Glutamatergic neuron (in vitro differentiated cells): ENCODE data around the gene HSPA1A. TPM values are rescaled to one million over a fixed set of nuclear protein-coding genes. Genes with fewer than 3 reads are reported as not detected.
"Not testable (repeated sequence)": the region's sequence is repeated elsewhere in the genome, so short reads cannot be mapped to it uniquely, and the experiment has no call there.

Source experiments
- DNase-seq: peaks from one replicate; pipeline ENCODE4 v3.0.0; 2022
- H3K27ac Mint-ChIP-seq: one replicate; pipeline ENCODE4 v1.8.0; 2020; ENCODE audit warnings: mild to moderate bottlenecking, mixed read lengths, inconsistent platforms; ENCODE audit not compliant: unreplicated experiment
- H3K27me3 Mint-ChIP-seq: one replicate; pipeline ENCODE4 v1.8.0; 2020; ENCODE audit warnings: mild to moderate bottlenecking, moderate library complexity, mixed read lengths, inconsistent platforms; ENCODE audit not compliant: unreplicated experiment
- H3K36me3 Mint-ChIP-seq: one replicate; pipeline ENCODE4 v1.8.0; 2020; ENCODE audit warnings: mild to moderate bottlenecking, mixed read lengths, inconsistent platforms; ENCODE audit not compliant: unreplicated experiment
- H3K4me1 Mint-ChIP-seq: one replicate; pipeline ENCODE4 v1.8.0; 2020; ENCODE audit warnings: mild to moderate bottlenecking, low read depth, mixed read lengths, inconsistent platforms; ENCODE audit not compliant: unreplicated experiment
- H3K4me3 Mint-ChIP-seq: one replicate; pipeline ENCODE4 v1.8.0; 2020; ENCODE audit warnings: mild to moderate bottlenecking, mixed read lengths, inconsistent platforms; ENCODE audit not compliant: unreplicated experiment
- H3K9me3 Mint-ChIP-seq: one replicate; pipeline ENCODE4 v1.8.0; 2020; ENCODE audit warnings: mild to moderate bottlenecking, moderate library complexity, mixed read lengths, inconsistent platforms; ENCODE audit not compliant: unreplicated experiment
- total RNA-seq: library from RNA; stranded (reverse); fragmentation: NEBNext Ultra II Directional; extraction: Animal tissue kit (Norgen Biotek cat#: 25700); gene quantifications from one replicate; pipeline ENCODE4 v1.2.1, GENCODE V29; 2021; ENCODE audit not compliant: unreplicated experiment
- TF ChIP-seq, protein P1 (sequence below): fragments of 200-600 bp; sonication (generic); IDR thresholded peaks from one replicate; pipeline ENCODE4 v1.5.0; 2021; ENCODE audit not compliant: partially characterized antibody, unreplicated experiment

Gene HSPA1A
- total RNA-seq, 1 donor from 2014 or later: 54.3 TPM

DNA sequence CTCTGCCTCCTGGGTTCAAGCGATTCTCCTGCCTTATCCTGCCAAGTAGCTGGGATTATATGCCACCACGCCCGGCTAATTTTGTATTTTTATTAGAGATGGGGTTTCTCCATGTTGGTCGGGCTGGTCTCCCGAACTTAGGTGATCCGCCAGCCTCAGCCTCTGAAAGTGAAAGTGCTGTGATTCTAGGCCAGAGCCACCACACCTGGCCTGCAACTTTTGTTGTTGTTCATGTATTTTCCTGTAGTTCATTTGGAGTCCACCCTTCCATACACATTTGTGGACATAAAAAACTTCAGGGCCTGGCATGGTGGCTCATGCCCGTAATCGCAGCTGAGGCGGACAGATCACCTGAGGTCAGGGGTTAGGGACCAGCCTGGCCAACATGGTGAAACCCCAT lies 26.7 kb downstream of the HSPA1A start:
- no peaks in the 10 kb centered on the region for H3K36me3 Mint-ChIP-seq
- TF ChIP-seq, protein P1, sequence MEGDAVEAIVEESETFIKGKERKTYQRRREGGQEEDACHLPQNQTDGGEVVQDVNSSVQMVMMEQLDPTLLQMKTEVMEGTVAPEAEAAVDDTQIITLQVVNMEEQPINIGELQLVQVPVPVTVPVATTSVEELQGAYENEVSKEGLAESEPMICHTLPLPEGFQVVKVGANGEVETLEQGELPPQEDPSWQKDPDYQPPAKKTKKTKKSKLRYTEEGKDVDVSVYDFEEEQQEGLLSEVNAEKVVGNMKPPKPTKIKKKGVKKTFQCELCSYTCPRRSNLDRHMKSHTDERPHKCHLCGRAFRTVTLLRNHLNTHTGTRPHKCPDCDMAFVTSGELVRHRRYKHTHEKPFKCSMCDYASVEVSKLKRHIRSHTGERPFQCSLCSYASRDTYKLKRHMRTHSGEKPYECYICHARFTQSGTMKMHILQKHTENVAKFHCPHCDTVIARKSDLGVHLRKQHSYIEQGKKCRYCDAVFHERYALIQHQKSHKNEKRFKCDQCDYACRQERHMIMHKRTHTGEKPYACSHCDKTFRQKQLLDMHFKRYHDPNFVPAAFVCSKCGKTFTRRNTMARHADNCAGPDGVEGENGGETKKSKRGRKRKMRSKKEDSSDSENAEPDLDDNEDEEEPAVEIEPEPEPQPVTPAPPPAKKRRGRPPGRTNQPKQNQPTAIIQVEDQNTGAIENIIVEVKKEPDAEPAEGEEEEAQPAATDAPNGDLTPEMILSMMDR: no peak
- H3K4me3 Mint-ChIP-seq: no peak overlapping the region

DNA sequence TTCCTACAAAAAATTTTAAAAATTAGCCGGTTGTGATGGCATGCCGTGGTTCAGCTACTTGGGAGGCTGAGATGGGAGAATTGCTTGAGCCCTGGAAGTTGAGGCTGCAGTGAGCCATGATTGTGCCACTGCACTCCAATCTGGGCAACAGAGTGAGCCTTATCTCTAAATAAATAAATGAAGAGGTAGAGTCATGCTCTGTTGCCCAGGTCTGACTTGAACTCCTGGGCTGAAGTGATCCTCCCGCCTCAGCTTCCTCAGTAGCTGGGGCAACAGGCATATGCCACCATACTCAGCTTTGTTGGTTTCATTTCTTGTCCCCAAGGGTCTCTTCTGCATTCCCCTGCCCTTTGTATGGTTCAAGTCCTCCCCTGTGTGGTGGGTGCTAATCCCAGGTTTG lies 29.2 kb downstream of the HSPA1A start:
- H3K27ac Mint-ChIP-seq: no peak overlapping the region
- H3K27me3 Mint-ChIP-seq: peaks cover 5% of the 10 kb centered on the region
- TF ChIP-seq, protein P1: no peak
- peaks cover 2% of the 10 kb centered on the region for H3K9me3 Mint-ChIP-seq
- H3K36me3 Mint-ChIP-seq: no peaks in the 10 kb centered on the region
- no peak for DNase-seq
- H3K4me3 Mint-ChIP-seq: no peak overlapping the region
- no peaks in the 10 kb centered on the region for H3K4me1 Mint-ChIP-seq

More for the DNA sequence above, 26.7 kb downstream of the HSPA1A start:
- DNase-seq: no peak
- H3K4me1 Mint-ChIP-seq: peaks cover 5% of the 10 kb centered on the region
- H3K27ac Mint-ChIP-seq: no peak overlapping the region
- H3K27me3 Mint-ChIP-seq: peaks cover 5% of the 10 kb centered on the region
- peaks cover 2% of the 10 kb centered on the region for H3K9me3 Mint-ChIP-seq

DNA sequence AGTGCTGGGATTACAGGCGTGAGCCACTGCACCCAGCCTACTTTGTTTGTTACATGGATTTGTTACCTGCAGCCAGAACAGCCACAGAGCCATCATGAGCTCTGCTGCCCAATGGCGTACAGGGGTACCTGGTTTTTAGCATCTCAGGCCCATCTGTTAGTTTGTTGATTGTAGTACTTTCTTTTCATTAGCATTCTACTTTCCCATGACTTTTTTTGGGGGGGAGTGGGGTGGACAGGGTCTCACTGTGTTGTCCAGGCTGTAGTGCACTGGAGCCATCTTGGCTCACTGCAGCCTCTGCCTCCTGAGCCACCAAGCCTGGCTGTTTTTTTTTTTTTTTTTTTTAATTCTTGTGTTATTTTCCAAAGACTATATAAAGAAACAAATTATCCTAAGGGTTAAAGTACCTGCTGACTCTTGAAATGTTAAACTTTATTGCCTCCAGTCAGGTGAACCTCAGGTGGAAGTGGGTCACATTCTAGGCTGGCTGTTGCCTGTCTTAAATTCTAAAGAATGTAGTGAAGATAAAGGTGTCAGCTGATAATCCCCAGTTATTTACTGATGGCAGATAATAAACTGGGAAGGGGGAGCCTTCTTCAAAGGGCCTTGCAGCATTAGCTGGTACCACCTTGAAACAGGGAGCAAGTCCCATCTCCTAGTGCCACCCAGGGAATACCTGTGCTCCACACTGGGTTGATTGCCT lies 32.1 kb downstream of the HSPA1A start:
- TF ChIP-seq, protein P1: no peak
- H3K27ac Mint-ChIP-seq: no peak overlapping the region
- H3K4me1 Mint-ChIP-seq: no peaks in the 10 kb centered on the region
- no peaks in the 10 kb centered on the region for H3K9me3 Mint-ChIP-seq
- no peaks in the 10 kb centered on the region for H3K36me3 Mint-ChIP-seq
- H3K4me3 Mint-ChIP-seq: no peak overlapping the region
- no peak for DNase-seq
- peaks cover 4% of the 10 kb centered on the region for H3K27me3 Mint-ChIP-seq

DNA sequence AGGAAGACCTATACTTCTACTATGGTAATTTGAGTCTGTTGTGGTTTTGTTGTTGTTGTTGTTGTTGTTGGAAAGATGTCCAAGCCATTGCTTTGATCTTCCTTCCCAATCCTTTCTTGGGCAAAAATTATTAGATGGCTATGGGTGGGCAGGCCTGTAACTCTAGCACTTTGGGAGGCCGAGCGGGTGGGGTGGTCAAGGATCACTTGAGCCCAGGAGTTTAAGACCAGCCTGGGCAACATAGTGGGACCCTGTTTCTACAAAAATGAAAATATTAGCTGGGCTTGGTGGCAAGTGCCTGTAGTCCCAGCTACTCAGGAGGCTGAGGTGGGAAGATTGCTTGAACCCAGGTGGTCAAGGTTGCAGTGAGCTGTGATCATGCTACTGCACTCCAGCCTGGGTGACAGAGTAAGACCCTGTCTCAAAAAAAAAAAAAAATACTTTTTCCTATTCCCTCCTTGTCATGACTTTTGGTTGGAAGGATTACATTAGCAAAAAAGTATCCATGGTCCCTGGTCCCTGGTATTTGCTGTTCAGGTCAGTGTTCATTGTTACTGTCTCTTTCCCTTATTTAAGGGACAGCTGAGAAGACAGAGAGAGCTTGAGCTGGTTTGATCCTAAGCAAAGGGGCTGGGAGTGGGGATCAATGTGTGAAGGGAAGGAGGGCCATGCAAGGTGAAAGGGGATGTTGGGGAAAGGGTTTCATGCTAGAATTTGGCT lies 35.6 kb downstream of the HSPA1A start:
- H3K4me1 Mint-ChIP-seq: no peaks in the 10 kb centered on the region
- no peak overlapping the region for H3K27ac Mint-ChIP-seq
- H3K4me3 Mint-ChIP-seq: no peak overlapping the region
- TF ChIP-seq, protein P1: no peak
- H3K27me3 Mint-ChIP-seq: peaks cover 4% of the 10 kb centered on the region
- peaks cover 5% of the 10 kb centered on the region for H3K36me3 Mint-ChIP-seq
- H3K9me3 Mint-ChIP-seq: no peaks in the 10 kb centered on the region
- no peak for DNase-seq

DNA sequence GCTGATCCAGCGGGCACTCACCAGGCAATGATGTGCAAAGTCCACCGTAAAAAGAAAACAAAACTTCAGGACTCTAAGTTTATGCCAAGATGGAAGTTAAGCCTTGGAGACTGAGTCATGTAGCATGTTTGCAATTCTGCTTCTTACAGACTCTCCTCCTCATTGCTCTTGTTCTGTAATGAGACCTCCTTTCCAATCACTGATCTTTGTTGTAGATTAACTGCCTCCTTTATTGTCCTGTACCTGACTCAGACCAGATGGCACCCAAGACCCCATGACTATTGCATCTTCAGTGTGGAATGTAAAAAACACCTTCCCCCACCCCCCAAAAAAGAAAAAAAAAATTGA lies 36.1 kb downstream of the HSPA1A start:
- TF ChIP-seq, protein P1: no peak
- H3K27me3 Mint-ChIP-seq: peaks cover 5% of the 10 kb centered on the region
- no peak overlapping the region for H3K27ac Mint-ChIP-seq
- no peaks in the 10 kb centered on the region for H3K9me3 Mint-ChIP-seq
- no peak for DNase-seq
- no peak overlapping the region for H3K4me3 Mint-ChIP-seq
- peaks cover 5% of the 10 kb centered on the region for H3K36me3 Mint-ChIP-seq
- no peaks in the 10 kb centered on the region for H3K4me1 Mint-ChIP-seq

DNA sequence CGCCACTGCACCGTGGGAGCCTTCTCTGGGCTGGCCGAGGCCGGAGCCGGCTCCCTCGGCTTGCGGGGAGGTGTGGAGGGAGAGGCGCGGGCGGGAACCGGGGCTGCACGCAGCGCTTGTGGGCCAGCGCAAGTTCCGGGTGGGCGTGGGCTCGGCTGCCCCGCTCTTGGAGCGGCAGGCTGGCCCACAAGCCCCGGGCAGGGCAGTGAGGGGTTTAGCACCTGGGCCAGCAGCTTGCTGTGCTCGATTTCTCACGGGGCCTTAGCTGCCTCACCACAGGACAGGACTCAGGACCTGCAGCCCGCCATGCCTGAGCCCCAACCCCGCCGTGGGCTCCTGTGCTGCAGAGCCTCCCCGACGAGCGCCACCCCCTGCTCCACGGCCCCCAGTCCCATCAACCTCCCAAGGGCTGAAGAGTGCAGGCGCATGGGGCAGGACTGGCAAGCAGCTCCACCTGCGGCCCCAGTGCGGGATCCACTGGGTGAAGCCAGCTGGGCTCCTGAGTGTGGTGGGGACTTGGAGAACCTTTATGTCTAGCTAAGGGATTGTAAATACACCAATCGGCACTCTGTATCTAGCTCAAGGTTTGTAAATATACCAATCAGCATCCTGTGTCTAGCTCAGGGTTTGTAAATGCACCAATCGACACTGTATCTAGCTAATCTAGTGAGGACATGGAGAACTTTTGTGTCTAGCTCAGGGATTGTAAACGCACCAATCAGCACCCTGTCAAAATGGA lies 36.8 kb downstream of the HSPA1A start:
- not testable (repeated sequence) for DNase-seq, H3K4me3 Mint-ChIP-seq, H3K4me1 Mint-ChIP-seq, H3K36me3 Mint-ChIP-seq, H3K27ac Mint-ChIP-seq, H3K27me3 Mint-ChIP-seq, H3K9me3 Mint-ChIP-seq

DNA sequence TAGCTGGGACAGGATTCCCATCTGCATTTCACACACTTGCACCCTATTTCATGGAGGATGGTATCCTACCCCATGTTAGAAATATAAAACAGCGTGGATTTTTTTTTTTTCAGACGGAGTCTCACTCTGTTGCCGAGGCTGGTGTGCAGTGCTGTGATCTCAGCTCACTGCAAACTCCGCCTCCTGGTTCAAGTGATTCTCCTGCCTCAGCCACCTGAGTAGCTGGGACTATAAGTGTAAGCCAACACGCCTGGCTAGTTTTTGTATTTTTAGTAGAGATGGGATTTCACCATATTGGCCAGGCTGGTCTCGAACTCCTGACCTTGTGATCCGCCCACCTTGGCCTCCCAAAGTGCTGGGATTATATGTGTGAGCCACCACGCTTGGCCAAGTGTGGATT lies 42.4 kb downstream of the HSPA1A start:
- H3K27me3 Mint-ChIP-seq, DNase-seq, H3K27ac Mint-ChIP-seq, H3K4me1 Mint-ChIP-seq, H3K9me3 Mint-ChIP-seq, H3K36me3 Mint-ChIP-seq, H3K4me3 Mint-ChIP-seq: not testable (repeated sequence)
